Sigmoid colon (tissue), 7 donors: ENCODE data around the gene CCDC7. TPM values are rescaled to one million over a fixed set of nuclear protein-coding genes. Genes with fewer than 3 reads are reported as not detected.
"Not testable (repeated sequence)": the region's sequence is repeated elsewhere in the genome, so short reads cannot be mapped to it uniquely, and the experiment has no call there.

ENCODE experiments used
- DNase-seq: peaks from one replicate; pipeline ENCODE4 v3.0.0-alpha.2; 2019
- H3K27ac ChIP-seq, 4 donors: fragments of 200-600 bp; sonication (generic); one replicate each; pipeline ENCODE4 v1.5.1; 2016 to 2019; ENCODE audit warnings: mild to moderate bottlenecking in 1 of 4
- H3K27me3 ChIP-seq, 3 donors: fragments of 200-600 bp; sonication (generic); one replicate each; pipeline ENCODE4 v1.5.1; 2019; ENCODE audit warnings: mild to moderate bottlenecking in 1 of 3
- H3K36me3 ChIP-seq, 4 donors: fragments of 200-600 bp; sonication (generic); one replicate each; pipeline ENCODE4 v1.5.1; 2016 to 2019
- H3K4me1 ChIP-seq, 4 donors: fragments of 200-600 bp; sonication (generic); one replicate each; pipeline ENCODE4 v1.5.1; 2017 to 2019
- H3K4me3 ChIP-seq, 4 donors: fragments of 200-600 bp; sonication (generic); one replicate each; pipeline ENCODE4 v1.5.1; 2017 to 2019; ENCODE audit warnings: mild to moderate bottlenecking in 2 of 4, moderate library complexity in 1 of 4
- H3K9me3 ChIP-seq, 4 donors: fragments of 200-600 bp in 3 of 4; sonication (generic) in 3 of 4; one replicate each; pipeline versions ENCODE4 v1.5.1 to v1.6.1; 2013 to 2019
- EP300 ChIP-seq, 4 donors: sonication (generic); formaldehyde crosslinking; IDR thresholded peaks; one replicate each; pipeline ENCODE4 v1.6.1; 2017; ENCODE audit warnings: antibody characterized with exemption in 4 of 4
- POLR2A ChIP-seq, 2 donors: fragments of 450-650 bp; IDR thresholded peaks; one replicate each; pipeline ENCODE4 v1.6.1; 2016; ENCODE audit warnings: antibody characterized with exemption in 2 of 2, mild to moderate bottlenecking in 2 of 2, moderate library complexity in 2 of 2
- POLR2AphosphoS5 ChIP-seq, 4 donors: sonication (generic); formaldehyde crosslinking; IDR thresholded peaks; one replicate each; pipeline ENCODE4 v1.6.1; 2017; ENCODE audit warnings: antibody characterized with exemption in 4 of 4
- WGBS, 2 donors: extraction: QIAGEN DNeasy Blood & Tissue Kit; methylation state at CpG; one replicate each; pipeline ENCODE4 v1.1.7; 2013; 5-methylcytosine and 5-hydroxymethylcytosine counted together
- intact Hi-C: fragments of 100-400 bp; cut with DNase I; formaldehyde crosslinking; loops from one replicate; pipeline ENCODE4 v1.15.1; 2023
- polyA plus RNA-seq, 3 donors: library from polyadenylated mRNA; stranded (reverse); fragments of 200-250 nt; gene quantifications; one replicate each; pipeline ENCODE4 v1.2.3, GENCODE V29; 2013
- total RNA-seq, 4 donors: library from RNA; depleted of rRNA; stranded (reverse); fragments of >200 nt; gene quantifications; one replicate each; pipeline ENCODE4 v1.1.0, GENCODE V29; 2016
- TF ChIP-seq, protein P1 (sequence below), 4 experiments: fragments of 450-650 bp in 3 of 4; fragments of 200-600 bp in 1 of 4; IDR thresholded peaks; one replicate each; pipeline ENCODE4 v1.5.1; 2016 to 2019; ENCODE audit warnings: antibody characterized with exemption in 4 of 4, mild to moderate bottlenecking in 3 of 4, moderate library complexity in 2 of 4
- donor health status: healthy with polysubstance abuse.
- donor health status: Bipolar disorder and iron deficiency.
- donor health status: healthy.

The CCDC7 gene
- total and polyA plus RNA-seq, 7 donors, result 0.46 to 84.9 (median 42.9) TPM

DNA sequence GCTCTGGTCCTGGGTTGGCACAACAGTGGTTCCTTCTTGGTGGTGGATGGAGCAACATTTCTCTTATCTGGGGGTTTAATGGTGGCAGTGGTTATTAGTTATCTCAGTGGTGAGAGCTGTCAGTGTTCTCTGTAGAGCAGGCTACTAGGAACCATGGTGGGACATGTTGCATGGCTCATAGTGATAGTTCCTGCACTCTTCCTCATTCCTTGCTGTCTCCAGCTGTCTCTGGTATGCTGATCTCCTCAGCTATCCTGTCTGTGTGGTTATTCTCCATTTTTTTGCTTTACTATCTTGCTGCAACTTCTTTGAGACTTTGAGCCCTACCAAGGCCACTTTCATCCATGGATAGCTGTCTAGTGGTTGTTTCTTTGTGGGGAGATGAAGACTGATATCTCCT lies 44.0 kb downstream of the CCDC7 start:
- intact Hi-C loops, result no loop called here
- H3K27ac ChIP-seq, result no peak overlapping the region
- no peak overlapping the region for H3K4me3 ChIP-seq
- no peaks in the 10 kb centered on the region for H3K4me1 ChIP-seq
- H3K27me3 ChIP-seq, result no peaks in the 10 kb centered on the region
- H3K9me3 ChIP-seq, result peaks cover 0 to 2% (median 0%) of the 10 kb centered on the region in 4 donors
- peaks cover 0 to 16% (median 2%) of the 10 kb centered on the region in 4 donors for H3K36me3 ChIP-seq
- TF ChIP-seq POLR2AphosphoS5 (IDR thresholded peaks at IDR 0.05) (no peak), EP300 (IDR thresholded peaks at IDR 0.05) (no peak), POLR2A (IDR thresholded peaks at IDR 0.05) (no peak)
- TF ChIP-seq, protein P1, sequence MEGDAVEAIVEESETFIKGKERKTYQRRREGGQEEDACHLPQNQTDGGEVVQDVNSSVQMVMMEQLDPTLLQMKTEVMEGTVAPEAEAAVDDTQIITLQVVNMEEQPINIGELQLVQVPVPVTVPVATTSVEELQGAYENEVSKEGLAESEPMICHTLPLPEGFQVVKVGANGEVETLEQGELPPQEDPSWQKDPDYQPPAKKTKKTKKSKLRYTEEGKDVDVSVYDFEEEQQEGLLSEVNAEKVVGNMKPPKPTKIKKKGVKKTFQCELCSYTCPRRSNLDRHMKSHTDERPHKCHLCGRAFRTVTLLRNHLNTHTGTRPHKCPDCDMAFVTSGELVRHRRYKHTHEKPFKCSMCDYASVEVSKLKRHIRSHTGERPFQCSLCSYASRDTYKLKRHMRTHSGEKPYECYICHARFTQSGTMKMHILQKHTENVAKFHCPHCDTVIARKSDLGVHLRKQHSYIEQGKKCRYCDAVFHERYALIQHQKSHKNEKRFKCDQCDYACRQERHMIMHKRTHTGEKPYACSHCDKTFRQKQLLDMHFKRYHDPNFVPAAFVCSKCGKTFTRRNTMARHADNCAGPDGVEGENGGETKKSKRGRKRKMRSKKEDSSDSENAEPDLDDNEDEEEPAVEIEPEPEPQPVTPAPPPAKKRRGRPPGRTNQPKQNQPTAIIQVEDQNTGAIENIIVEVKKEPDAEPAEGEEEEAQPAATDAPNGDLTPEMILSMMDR (IDR thresholded peaks at IDR 0.05), result no peak
- DNase-seq, result no peak

DNA sequence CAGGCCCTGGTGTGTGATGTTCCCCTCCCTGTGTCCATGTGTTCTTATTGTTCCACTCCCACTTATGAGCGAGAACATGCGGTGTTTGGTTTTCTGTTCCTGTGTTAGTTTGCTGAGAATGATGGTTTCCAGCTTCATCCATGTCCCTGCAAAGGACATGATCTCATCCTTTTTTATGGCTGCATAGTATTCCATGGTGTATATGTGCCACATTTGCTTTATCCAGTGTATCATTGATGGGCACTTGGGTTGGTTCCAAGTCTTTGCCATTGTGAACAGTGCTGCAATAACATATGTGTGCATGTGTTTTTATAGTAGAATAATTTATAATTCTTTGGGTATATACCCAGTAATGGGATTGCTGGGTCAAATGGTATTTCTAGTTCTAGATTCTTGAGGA lies 48.6 kb downstream of the CCDC7 start:
- H3K4me3 ChIP-seq, H3K27me3 ChIP-seq, intact Hi-C loops, DNase-seq, H3K27ac ChIP-seq, H3K9me3 ChIP-seq, H3K4me1 ChIP-seq, H3K36me3 ChIP-seq: not testable (repeated sequence)
- WGBS, 2 donors, result 50 to 99% methylated on average over 2 of the region's 2 CpGs

DNA sequence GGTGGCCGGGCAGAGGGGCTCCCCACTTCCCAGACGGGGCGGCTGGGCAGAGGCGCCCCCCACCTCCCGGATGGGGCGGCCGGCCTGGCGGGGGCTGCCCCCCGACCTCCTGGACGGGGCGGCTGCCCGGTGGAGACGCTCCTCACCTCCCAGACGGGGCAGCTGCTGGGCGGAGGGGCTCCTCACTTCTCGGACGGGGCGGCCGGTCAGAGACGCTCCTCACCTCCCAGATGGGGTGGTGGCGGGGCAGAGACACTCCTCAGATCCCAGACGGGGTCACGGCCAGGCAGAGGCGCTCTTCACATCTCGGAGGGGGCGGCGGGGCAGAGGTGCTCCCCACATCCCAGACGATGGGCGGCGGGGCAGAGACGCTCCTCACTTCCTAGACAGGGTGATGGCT lies 54.2 kb downstream of the CCDC7 start:
- peaks cover 0 to 10% (median 5%) of the 10 kb centered on the region in 4 donors for H3K36me3 ChIP-seq
- H3K4me1 ChIP-seq, intact Hi-C loops, H3K27ac ChIP-seq, H3K27me3 ChIP-seq, H3K4me3 ChIP-seq, H3K9me3 ChIP-seq, DNase-seq: not testable (repeated sequence)
- WGBS, 2 donors, result 96 to 98% methylated on average over 31 of the region's 31 CpGs

DNA sequence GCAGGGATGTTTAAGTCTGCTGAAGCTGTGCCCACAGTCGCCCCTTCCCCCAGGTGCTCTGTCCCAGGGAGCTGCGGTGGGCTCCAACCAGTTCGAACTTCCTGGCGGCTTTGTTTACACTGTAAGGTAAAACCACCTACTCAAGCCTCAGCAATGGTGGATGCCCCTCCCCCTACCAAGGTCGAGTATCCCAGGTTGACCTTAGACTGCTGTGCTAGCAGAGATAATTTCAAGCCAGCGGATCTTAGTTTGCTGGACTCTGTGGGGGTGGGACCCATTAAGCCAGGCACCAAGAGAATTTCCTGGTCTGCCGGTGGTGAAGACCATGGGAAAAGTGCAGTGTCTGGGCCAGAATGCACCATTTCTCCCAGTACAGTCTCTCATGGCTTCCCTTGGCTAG lies 56.0 kb downstream of the CCDC7 start:
- H3K4me1 ChIP-seq, result no peaks in the 10 kb centered on the region
- no peak for TF ChIP-seq POLR2A (IDR thresholded peaks at IDR 0.05)
- TF ChIP-seq, protein P1 (IDR thresholded peaks at IDR 0.05), result no peak
- TF ChIP-seq EP300 (IDR thresholded peaks at IDR 0.05), result no peak
- TF ChIP-seq POLR2AphosphoS5 (IDR thresholded peaks at IDR 0.05), result no peak
- no peak overlapping the region for H3K27ac ChIP-seq
- intact Hi-C loops, result no loop called here
- WGBS, 2 donors, result 79 to 90% methylated on average over 7 of the region's 7 CpGs
- no peaks in the 10 kb centered on the region for H3K27me3 ChIP-seq
- H3K4me3 ChIP-seq, result no peak overlapping the region
- no peak for DNase-seq
- H3K36me3 ChIP-seq, result peaks cover 0 to 10% (median 5%) of the 10 kb centered on the region in 4 donors
- no peaks in the 10 kb centered on the region for H3K9me3 ChIP-seq

GRCh38 chr10:32505762-32506420 lies 60.0 kb downstream of the CCDC7 start:
- H3K4me1 ChIP-seq, H3K27me3 ChIP-seq, H3K27ac ChIP-seq, DNase-seq, H3K4me3 ChIP-seq, H3K9me3 ChIP-seq, intact Hi-C loops: not testable (repeated sequence)
- 93 to 97% methylated on average over 39 of the region's 39 CpGs for WGBS, 2 donors
- H3K36me3 ChIP-seq, result peaks cover 0 to 10% (median 5%) of the 10 kb centered on the region in 4 donors

DNA sequence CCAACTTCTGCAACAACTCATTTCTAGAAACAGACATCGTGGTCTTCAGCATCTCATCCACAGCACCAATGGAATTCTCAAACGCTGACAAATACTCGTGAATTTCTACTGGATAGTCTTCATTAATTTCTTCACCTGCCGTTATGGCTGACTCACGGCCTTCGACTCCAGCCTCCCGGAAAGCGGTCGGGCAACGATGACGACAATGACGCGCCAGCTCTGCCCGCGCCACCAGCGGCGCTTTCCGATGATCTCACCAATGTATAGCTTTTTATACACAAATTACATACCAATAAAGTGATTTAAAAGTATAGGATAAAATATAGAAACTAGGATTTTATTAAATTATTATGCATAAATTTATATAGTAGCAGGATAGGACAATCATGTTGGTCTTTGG lies 65.7 kb downstream of the CCDC7 start:
- no peak overlapping the region for H3K27ac ChIP-seq
- H3K36me3 ChIP-seq, result no peaks in the 10 kb centered on the region
- no peaks in the 10 kb centered on the region for H3K27me3 ChIP-seq
- TF ChIP-seq EP300 (IDR thresholded peaks at IDR 0.05) (no peak), POLR2A (IDR thresholded peaks at IDR 0.05) (no peak), POLR2AphosphoS5 (IDR thresholded peaks at IDR 0.05) (no peak)
- TF ChIP-seq, protein P1 (IDR thresholded peaks at IDR 0.05), result no peak
- no peaks in the 10 kb centered on the region for H3K9me3 ChIP-seq
- H3K4me3 ChIP-seq, result no peak overlapping the region
- no peaks in the 10 kb centered on the region for H3K4me1 ChIP-seq
- intact Hi-C loops, result no loop called here
- DNase-seq, result no peak
- 85 to 98% methylated on average over 18 of the region's 18 CpGs for WGBS, 2 donors
